RWPE1 (cell line): ENCODE data around the gene RAB20.

Experiments used
- CTCF ChIA-PET: fragments of 350-600 bp; sonication (Branson Sonifier 250); formaldehyde crosslinking; extraction: SDS; loops from one replicate; lab custom pipeline; 2021; lab: Yijun Ruan, JAX
- POLR2A ChIA-PET: fragments of 400-600 bp; formaldehyde crosslinking; extraction: SDS; loops from one replicate; lab custom pipeline; 2020; ENCODE audit warnings: antibody characterized with exemption; ENCODE audit not compliant: low non-redundant PET; lab: Yijun Ruan, JAX
- DNase-seq: peaks from one replicate; pipeline ENCODE4 v3.0.0; 2012; ENCODE audit warnings: low spot score
- H3K27ac ChIP-seq: fragments of 450-650 bp; 2 replicates; pipeline ENCODE4 v1.5.1; 2017
- CTCF ChIP-seq: fragments of 450-650 bp; conservative IDR thresholded peaks from 2 replicates; pipeline ENCODE4 v1.5.1; 2017; ENCODE audit warnings: low read depth, mild to moderate bottlenecking

RAB20 gene

GRCh38 chr13:110528371-110528770, 33.2 kb downstream of the RAB20 start:
- no peak for DNase-seq
- H3K27ac ChIP-seq = no peak overlapping the region
- CTCF ChIA-PET = no interaction called here
- POLR2A ChIA-PET = no interaction called here
- no peak for TF ChIP-seq CTCF

- CTCF ChIA-PET = interaction anchor here (1.0 kb wide), 1 partner anchor 111 kb away, joined by 4 read pairs; no protein-coding TSS in a partner anchor
- no peak for DNase-seq
- TF ChIP-seq CTCF = no peak
- H3K27ac ChIP-seq = no peak overlapping the region
- POLR2A ChIA-PET = no interaction called here
Measured at GRCh38 chr13:110525328-110526319, 35.9 kb downstream of the RAB20 start.

- H3K27ac ChIP-seq = peak overlapping the region; percentile 59
- POLR2A ChIA-PET = interaction anchor here (0.5 to 1.0 kb wide), 2 partner anchors 11 to 285 kb away, joined by 3 read pairs; no protein-coding TSS in a partner anchor
- CTCF ChIA-PET = interaction anchor here (0.7 kb wide), 1 partner anchor 47 kb away, joined by 3 read pairs; no protein-coding TSS in a partner anchor
- peak; percentile 29 for DNase-seq
- TF ChIP-seq CTCF = no peak
Measured at GRCh38 chr13:110524541-110525257, 36.8 kb downstream of the RAB20 start.

- no peak for DNase-seq
- TF ChIP-seq CTCF = no peak
- ChIA-PET POLR2A (interaction anchor here (0.5 to 1.0 kb wide), 2 partner anchors 10 to 284 kb away, joined by 3 read pairs; no protein-coding TSS in a partner anchor), CTCF (interaction anchor here (0.7 kb wide), 1 partner anchor 46 kb away, joined by 3 read pairs; no protein-coding TSS in a partner anchor)
- peak overlapping the region; percentile 59 for H3K27ac ChIP-seq
Measured at GRCh38 chr13:110523838-110524540, 37.5 kb downstream of the RAB20 start.

DNA sequence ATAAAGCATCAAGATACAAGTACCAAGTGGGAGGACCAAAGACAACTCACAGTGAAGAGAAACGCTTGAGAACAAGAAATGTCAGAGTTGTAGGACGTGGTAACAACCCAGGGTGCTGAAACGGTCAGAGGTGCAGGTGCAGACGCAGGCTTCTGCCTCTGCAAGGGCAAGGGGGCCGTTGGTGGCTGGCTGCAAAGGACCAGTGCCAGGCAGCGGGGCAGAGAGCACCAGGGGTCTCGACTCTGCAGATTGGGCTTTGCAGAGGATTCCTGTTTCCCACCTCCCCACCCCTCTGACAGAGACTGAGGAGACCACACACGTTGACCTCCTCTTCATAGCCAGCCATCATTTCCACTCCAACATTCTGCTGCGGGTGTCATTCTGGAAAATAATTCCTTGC, 38.3 kb downstream of the RAB20 start:
- H3K27ac ChIP-seq = no peak overlapping the region
- ChIA-PET POLR2A (no interaction called here), CTCF (no interaction called here)
- no peak for TF ChIP-seq CTCF
- no peak for DNase-seq
